Fibroblast of skin of left biceps (primary cell): Measurements from ENCODE around the gene CPNE4.

Experiments
- DNase-seq, 2 experiments: peaks; one replicate each; pipeline ENCODE4 v3.0.0-alpha.2; 2013; ENCODE audit warnings: low read depth in 2 of 2

The CPNE4 gene

DNA sequence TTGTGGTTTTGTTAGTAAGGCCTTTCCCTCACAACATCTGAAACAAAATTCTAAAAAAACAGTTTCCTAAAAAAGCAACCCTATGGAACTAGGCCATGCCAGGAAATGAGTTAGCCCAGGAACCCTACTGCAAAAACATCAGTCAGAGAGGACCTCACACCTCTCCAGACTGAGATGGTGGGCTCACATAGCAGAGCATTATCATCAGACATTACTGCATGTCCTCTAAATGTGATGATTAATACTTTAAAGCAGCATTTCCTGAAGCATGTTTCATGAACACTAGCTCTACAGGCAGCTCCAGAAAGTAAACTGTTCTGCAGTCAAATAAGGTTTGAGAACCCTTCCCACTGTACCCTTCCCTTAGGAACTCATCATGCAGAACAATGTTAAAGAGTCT is 299.7 kb downstream of the CPNE4 start:
- peak; percentile 54 to 60 for DNase-seq

DNA sequence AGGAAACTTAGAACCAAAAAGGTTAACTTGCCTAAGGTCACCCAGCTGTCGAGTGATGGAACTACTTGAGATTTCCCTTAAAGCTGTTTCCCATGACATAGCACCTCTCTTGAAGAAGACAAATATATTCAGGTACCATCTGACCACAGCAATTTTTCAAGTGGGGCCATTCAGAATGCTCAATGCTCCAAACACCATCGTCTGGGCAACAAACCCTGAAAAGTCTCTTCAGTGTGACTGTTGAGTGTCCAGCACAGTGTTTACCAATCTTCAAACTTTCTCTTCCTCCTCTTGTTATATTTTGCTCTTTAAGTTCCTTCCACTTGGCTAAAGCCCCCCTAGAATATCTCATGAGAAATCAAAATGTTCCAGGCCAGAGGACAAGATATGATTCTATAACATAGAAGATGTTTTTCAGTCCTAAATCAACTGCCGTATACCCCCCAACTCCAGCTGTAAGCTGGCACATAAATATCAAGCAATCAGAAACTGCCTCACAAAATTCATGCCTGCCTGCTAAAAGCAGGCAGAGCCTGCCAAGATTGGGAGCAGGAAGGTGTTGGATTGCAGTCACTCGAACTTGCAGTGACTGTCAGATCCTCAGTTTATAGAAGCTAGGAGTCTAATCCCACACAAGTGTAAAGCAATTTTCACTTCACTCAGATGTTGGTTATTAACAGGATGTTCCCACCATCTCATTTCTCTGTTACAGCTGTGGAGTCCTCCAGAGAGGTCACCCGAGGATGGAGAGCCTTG is 301.6 kb downstream of the CPNE4 start:
- no peak for DNase-seq

DNA sequence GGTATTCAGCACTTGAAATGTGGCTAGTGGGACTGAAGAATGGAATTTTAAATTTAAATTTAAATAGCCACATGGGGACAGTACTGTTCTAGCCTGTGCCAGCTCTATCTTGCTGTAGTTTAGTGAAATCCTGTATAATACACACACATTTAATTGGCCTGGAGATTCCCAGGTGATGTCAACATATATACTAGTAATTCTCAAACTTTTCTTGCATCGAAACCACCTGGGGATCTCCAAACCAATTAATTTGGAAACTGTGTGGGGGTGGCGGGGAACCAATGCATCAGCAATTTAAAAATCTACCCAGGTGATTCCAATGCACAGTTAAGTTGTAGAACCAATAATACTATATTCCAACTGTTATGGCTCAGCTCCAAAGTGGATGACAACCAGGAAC is 303.1 kb downstream of the CPNE4 start:
- no peak for DNase-seq

DNA sequence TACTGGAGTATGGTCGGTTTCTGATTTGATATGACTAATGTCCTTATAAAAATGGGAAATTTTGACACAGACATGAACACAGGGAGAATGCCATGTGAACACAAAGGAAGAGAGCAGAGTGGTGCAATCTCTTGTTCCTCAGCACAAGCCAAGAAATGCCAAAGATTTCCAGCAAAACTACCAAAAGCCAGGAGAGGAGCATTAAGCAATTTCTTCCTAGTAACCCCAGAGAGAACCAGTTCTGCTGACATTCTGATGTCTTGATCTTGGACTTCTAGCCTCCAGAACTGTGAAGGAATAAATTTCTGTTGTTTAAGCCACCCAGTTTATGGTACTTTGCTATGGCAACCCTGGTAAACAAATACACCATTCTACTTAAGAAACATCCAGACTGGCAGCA is 304.2 kb downstream of the CPNE4 start:
- DNase-seq, result peak in 1 of 2 experiments; percentile 31

DNA sequence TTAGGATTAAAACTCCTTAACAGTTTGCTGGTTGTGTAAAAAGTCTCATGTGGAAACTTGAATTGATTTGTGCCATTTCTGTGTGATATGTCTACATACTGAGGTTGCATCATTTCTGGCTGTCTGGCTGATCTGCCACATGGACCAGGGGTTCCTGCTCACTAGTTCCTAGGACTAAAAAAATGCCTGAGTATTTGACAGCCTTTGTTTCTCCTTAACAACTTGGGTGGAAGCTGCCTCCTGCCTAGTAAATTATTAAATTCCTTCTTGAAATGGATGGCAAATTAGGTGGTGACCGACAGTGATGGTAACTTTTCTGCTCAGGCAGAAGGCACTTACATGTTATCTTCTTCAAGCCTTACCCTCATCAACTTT is 305.2 kb downstream of the CPNE4 start:
- DNase-seq, result no peak

DNA sequence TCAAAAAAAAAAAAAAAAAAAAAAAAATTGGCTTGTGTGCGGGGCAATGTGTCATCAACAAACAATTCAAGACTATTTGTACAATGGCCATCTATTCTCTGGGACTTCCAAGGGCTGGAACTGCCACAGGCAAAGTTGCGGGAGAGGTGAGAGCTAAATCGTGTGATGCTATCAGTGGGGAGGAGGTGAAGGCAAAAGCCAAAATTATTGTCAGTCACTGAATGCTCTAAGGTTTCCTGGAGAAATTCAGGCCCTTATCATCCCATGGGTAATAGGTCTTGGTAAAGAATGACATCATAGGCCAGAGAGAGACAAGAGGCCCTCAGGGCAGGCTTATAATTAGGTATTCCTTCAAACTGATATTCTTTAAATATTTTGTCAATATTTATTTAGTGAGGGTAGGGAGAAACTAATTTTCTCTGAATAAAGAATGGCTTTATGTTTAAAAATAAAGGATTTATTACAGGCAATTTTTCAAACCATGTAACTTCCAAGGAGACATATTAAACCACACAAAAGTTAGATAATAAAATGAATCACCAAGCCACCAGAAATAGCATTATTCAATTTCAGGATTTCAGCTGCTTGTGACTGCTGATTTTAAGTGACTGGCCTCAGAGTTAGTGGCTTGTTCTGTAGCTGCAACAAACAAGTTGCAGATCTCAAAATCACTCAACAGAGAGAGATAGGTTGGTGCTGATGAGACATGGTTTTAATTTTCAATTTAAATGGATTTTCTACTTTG is 305.7 kb downstream of the CPNE4 start:
- DNase-seq, result no peak

DNA sequence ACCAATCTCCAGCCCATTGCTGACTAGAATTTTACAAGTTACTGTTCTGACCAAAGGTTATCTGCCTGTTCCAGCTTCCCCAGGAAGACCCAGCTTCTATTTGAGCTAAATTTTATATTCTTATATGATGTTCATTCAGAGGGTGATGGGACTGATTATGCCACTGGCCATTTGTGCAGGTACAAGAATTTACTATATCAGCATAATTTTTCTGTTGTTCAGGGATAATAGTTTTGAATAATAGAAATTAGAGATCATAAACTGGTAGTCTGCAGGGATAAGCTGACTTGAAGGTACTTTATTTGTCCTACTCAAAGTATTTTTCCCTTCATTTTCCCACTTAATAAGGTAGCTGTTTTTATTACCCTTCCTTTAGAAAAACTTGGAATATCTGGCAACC is 309.4 kb downstream of the CPNE4 start:
- no peak for DNase-seq

DNA sequence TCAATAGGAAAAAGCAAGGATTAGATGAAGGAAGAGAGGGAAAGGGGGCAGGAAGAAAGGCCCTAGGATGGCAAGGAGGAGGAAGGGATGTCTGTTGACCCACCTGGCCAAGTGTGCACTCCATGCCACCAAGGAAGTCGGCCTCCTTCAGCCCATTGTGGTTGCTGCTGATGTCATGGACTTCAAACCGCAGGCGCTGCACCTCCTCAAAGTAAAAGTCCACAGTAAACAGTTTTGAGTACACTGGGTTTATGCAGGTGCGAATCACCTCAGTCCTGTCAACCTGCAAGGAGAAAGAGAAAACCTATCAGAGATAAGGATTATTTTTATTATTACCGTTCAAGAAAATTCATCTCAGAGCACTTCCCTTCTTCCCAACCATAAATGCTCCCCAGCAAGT is 311.5 kb downstream of the CPNE4 start:
- DNase-seq, result no peak

DNA sequence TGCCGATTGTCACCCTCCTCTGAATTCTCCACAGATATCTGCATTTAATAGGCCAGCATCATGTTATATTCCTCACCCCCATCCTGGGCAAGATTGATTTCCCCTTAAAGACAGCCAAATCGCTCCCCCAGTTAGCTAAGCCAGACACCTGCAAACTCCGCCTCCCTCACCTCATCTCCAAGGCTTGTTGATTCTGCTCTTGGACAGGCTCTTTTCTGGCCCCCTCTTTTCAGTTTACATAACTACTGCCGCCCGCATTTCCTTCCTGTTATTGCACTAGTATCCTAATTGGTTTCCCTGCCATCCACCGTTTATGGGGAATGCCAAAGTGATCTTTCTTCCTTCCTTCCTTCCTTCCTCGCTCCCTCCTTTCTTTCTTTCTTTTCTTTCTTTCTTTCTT is 317.3 kb downstream of the CPNE4 start:
- DNase-seq, result no peak

DNA sequence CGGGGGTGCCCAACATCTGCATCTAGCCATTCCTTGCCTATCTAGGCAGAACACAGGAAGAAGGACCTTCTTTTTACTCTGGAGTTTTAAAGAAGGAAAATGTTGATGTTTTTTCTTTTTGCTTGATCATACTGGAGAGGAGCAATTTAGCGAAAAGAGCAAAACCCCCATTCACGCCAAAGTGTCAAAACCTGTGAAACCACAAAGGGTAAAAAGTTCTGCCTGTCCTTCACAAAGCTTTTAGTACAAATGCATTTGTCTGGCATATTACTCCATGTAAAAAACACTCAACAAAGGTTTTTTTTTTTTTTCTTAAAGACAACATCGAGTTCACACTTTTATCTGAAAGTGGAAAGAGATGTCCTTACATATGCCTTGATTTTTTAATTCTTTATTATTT is 317.9 kb downstream of the CPNE4 start:
- DNase-seq, result no peak

DNA sequence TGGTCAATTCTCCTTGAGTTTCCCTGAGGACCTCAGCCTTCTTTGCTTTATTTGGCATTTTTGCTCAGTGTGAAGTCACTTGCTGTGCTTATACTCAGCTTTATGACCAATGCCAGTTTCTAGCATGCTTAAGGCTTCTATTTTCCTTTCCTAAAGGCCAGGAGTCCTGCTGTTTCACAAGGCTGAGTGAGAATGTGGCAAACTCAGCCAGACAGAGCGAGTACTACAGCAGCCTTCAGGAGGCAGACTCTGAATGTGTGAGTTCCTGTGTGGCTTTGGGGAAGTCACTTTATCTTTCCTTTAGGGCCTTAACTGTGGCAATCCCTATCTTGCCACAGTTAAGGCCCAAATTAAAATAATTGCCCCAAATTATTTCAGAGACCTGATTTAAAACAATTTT is 318.8 kb downstream of the CPNE4 start:
- no peak for DNase-seq

DNA sequence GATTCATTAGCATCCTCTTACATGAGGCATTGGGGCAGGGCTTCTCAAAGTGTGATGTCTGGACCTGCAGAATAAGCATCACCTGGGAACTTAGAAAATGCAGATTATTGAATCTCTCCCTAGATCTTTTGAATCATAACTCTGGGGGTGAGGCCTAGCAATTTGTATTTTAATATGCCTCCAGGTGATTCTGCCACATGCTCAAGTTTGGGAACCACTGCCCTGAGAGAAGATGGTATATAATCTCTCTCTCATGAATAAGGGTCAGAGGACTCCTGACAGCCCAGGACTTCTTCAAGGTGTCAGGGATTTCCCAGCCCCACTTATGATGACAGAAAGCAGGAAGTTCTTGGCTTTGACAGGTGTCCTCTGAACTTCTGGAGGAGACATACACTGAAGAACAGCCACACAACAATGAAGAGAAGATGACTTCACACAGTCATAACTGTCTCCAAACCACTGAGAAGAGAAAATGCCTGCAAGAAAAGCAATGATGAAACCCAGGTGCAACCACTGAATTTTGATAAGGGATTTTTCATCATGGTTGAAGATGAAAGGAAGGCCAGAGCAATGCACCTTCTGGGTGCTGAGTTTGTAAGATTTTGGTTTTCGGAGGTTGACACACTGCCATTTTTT is 320.1 kb downstream of the CPNE4 start:
- no peak for DNase-seq

DNA sequence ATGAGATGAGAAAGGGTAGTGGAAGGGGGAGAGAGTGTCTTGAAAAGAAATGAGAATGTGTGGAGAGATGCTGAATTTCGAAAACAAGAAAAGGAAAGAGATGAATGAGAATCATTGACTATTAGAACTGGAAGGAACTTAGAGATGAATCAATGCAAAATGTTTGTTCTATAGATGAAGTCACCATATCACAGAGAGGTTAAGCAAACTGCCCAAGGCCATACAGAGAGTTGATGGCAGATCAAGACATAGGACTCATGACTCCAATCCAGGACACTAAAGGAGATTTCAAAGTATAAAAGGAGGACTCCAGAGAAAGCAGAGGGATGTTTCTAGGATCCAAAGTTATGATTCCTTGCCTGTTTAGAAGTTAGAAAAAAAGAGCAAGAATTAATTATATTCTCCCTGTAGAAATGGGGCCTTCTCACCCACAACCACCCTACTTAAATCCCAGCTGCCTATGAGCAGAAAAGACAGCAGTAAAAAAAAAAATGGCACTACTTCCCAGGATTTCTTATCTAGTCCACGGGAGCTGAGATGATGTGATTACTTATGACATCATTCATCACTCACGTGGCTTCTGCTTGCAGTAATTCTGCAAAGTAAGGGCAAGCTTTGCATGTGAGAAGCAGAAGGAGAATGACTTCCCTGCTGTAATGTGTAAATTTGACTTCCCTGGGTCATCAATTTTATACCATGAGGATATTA is 321.2 kb downstream of the CPNE4 start:
- DNase-seq, result no peak

DNA sequence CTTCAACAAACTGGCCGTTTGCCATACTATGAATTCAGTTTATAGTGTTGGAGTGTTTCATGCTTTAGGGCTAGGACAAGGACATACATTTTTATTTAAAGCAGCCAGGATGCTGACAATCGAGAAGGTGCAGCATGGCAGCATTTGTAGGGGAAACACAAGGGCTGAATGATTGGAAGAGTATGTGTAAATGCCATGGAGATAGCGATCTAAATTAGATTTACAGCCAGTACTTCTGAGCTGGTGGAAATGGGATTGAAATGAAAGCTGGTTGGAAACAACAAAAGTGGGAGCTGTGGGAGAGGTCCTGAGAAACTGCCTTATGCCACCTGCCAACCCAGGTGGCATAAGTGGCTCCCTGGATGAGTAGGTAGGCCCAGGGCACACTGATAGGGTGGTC is 322.2 kb downstream of the CPNE4 start:
- no peak for DNase-seq

DNA sequence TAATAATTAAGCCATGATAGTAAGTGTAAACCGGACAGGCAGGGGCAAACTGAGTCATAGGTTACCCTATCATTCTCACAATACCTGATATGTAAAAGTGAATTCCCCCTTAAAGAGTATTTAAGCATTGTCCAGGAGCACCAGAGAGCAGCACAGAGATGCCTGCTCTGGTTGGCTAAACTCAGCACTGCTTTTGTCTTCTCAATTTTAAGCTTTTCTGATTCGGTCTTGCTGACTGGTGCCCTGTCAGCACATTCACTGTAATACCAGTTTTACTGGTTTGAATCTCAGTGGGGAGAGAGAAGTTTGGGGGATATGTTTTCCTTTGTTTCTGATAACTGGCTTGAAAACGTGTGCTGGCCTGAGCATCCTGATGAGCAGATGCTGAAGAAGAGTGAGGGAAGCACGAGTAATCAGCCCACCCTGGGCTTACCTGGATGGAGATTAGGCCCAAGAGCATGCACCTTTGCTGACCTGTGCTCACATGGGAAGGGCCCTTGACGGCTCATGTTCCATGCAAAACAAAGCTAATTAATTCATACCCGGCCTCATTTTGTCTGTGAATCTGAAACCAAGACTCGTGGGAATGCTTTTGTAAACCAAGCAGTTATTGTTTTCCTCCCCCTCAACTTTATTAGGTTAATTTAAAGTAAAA is 323.6 kb downstream of the CPNE4 start:
- no peak for DNase-seq

DNA sequence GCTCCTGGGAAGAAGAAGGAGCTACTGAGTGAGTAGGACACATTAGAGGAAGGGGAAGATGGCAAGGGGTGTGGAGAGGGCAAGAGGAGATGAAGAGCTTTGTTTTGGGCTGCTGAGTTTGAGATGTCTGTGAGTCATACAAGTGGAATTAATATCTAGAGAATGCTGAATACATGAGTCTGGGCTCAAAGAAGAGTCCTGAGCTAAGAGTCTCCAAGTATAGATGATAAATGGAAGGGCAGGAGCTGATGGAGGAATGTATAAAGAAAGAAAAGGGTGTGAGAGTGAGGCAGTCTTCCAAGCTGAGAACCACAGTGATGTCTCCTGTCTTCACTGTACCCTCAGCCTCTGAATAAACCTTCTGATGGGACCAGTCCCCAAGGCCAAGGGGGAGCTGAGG is 326.6 kb downstream of the CPNE4 start:
- DNase-seq, result peak in 1 of 2 experiments; percentile 49

DNA sequence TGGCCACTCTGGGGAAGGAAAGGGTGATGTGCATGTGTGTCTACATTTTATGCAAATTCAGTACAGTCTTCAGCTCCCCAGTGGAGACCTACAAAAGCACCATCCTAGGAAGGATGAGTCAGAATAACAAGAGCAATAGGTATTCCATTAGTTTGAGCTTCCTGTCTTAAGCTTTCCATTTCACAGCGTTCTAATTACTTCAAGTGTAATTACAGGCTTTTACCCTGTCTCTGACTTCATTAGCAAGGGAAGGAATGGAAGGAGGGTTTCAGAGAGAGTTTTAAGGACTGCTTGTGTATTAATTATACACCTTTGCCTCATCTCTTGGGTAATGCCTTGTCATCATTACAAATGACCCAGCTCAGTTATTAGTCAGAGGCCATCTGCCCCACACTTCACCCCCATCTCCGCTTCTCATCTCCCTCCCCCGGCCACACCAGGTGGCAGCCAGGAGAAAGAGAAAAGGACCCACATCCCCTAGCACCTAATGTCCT is 329.2 kb downstream of the CPNE4 start:
- DNase-seq, result no peak

DNA sequence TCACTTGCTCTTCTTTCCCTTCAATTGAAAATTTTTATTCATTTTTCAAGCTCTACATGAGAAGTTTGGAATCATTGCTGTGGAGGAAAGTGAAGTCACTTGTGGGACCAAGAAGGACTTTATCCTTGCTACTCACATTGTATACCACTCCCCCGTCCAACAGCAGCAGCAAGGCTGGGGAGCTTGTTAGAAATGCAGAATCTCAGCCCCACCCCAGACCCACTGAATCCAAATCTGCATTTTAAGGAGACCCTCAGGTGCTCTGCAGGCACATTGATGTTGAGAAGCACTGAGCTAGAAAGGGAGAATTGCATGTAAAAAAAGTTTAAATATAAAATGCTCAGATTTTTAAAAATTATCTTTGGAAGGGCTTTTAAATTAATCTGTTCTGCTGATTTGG is 329.7 kb downstream of the CPNE4 start:
- DNase-seq, result no peak

DNA sequence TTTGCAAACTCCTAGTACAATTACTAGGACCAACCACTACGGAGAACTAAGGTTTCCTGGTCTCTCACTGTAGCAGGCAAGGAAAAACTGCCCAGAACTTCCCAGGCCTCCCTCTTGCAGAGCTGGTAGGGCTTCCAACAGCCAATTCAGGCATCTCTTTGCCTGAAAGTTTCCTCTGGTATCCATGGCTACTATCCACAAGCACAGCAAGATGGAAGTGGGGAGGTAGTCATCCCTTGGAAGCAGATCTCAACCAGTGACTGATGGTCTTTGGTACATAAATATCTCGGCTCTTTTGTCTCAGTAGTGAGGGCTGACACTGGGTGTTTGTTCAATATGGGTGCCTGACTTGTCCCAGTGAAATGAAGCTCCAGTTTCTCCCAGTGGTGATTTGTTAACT is 330.7 kb downstream of the CPNE4 start:
- no peak for DNase-seq

DNA sequence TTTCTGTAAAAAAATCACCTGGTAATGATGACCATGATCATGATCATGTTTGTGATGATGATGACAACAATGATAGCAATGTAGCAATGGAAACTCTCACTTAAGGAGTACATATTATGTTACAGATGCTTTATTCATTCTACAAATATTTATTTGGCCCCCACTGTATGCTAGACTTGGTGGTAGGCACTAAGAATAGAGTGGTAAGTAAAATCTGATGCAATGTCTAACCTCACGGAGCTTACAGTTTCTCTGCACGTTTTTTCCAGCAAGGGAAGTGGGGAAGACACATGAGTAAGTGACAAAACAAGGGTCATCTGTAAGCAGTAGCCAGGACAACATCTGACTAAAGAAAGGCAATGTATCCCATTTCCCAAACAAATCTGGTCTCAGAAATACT is 332.7 kb downstream of the CPNE4 start:
- peak; percentile 19 to 33 for DNase-seq

DNA sequence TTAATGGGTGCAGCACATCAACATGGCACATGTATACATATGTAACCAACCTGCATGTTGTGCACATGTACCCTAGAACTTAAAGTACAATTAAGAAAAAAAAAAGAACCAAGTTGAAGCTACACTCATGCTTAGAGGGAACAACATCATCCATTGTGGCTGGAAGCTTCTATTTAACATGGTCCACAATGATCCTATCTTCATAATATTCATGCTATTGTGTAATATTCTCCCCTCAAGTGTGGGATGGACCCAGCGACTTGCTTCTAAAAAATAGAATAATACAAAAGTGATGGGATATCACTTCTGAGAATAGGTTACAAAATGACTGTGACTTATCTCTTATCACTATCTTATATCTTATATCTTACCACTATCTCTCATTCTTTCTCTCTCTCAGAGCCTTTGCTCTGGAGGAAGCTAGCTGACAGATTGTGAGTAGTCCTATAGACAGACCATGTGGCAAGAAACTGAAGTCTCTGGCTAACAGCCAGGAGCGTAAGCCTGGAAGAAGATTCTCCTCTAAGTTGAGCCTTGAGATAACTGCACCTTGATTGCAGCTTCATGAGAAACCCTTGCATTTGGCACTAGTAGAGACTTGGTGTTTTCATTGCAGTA is 333.6 kb downstream of the CPNE4 start:
- peak in 1 of 2 experiments; percentile 31 for DNase-seq
